Lower leg skin (tissue), 4 donors: ENCODE measurements around the gene LRBA. TPM values are rescaled to one million over a fixed set of nuclear protein-coding genes. Genes with fewer than 3 reads are reported as not detected.

Experiments
- DNase-seq, 2 donors: peaks; one replicate each; pipeline ENCODE4 v3.0.0-alpha.2; 2019; ENCODE audit warnings: low spot score in 2 of 2
- H3K4me3 ChIP-seq: fragments of 200-600 bp; sonication (generic); 2 replicates; pipeline ENCODE4 v1.5.1; 2017; ENCODE audit warnings: mild to moderate bottlenecking, low read depth; ENCODE audit not compliant: poor library complexity, severe bottlenecking
- POLR2A ChIP-seq, 2 donors: fragments of 450-650 bp; IDR thresholded peaks; one replicate each; pipeline ENCODE4 v1.6.1; 2016 to 2017; ENCODE audit warnings: antibody characterized with exemption in 2 of 2, mild to moderate bottlenecking in 1 of 2, moderate library complexity in 1 of 2
- whole genome bisulfite sequencing, 2 donors: methylation state at CpG; one replicate each; pipeline ENCODE4 v1.1.5; 2018; 5-methylcytosine and 5-hydroxymethylcytosine counted together
- intact Hi-C: fragments of 100-400 bp; cut with DNase I; formaldehyde crosslinking; loops from one replicate; pipeline ENCODE4 v1.15.0; 2023; ENCODE audit warnings: low total_unique reads
- total RNA-seq, 4 donors: library from RNA; depleted of rRNA; stranded (reverse); fragments of >200 nt; gene quantifications; one replicate each; pipeline ENCODE4 v1.1.0, GENCODE V29; 2016
- TF ChIP-seq, protein P1 (sequence below), 3 donors: fragments of 450-650 bp; IDR thresholded peaks; one replicate each; pipeline ENCODE4 v1.5.1; 2016; ENCODE audit warnings: antibody characterized with exemption in 3 of 3, mild to moderate bottlenecking in 3 of 3, moderate library complexity in 2 of 3

The LRBA gene
- total RNA-seq, 4 donors from 2014 or later: 71.9 to 86.8 (median 75.0) TPM

DNA sequence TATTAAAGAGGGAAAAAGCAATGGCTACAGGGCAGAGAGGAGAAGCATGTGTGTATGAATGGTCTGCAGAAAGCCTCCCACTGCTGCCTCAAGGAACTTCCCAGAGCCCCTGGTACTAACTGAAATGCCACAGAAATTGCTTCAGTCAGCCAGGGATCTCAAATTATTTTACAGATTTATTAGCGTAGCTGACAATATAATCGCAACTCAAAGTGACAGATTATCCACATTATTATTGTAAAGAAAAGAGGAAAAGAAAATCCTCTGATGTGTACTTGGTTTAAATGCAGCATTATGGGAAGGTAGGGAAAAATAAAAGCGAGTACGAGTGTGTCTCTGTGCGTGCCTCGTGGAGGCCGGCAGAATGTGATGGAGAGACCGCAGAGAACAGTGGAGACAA, 734.1 kb downstream of the LRBA start:
- no peak overlapping the region for H3K4me3 ChIP-seq
- intact Hi-C loops: no loop called here
- WGBS, 2 donors: 95 to 97% methylated on average over 8 of the region's 8 CpGs
- no peak for TF ChIP-seq POLR2A (IDR thresholded peaks at IDR 0.05)
- TF ChIP-seq, protein P1, sequence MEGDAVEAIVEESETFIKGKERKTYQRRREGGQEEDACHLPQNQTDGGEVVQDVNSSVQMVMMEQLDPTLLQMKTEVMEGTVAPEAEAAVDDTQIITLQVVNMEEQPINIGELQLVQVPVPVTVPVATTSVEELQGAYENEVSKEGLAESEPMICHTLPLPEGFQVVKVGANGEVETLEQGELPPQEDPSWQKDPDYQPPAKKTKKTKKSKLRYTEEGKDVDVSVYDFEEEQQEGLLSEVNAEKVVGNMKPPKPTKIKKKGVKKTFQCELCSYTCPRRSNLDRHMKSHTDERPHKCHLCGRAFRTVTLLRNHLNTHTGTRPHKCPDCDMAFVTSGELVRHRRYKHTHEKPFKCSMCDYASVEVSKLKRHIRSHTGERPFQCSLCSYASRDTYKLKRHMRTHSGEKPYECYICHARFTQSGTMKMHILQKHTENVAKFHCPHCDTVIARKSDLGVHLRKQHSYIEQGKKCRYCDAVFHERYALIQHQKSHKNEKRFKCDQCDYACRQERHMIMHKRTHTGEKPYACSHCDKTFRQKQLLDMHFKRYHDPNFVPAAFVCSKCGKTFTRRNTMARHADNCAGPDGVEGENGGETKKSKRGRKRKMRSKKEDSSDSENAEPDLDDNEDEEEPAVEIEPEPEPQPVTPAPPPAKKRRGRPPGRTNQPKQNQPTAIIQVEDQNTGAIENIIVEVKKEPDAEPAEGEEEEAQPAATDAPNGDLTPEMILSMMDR (IDR thresholded peaks at IDR 0.05): no peak
- DNase-seq: no peak

DNA sequence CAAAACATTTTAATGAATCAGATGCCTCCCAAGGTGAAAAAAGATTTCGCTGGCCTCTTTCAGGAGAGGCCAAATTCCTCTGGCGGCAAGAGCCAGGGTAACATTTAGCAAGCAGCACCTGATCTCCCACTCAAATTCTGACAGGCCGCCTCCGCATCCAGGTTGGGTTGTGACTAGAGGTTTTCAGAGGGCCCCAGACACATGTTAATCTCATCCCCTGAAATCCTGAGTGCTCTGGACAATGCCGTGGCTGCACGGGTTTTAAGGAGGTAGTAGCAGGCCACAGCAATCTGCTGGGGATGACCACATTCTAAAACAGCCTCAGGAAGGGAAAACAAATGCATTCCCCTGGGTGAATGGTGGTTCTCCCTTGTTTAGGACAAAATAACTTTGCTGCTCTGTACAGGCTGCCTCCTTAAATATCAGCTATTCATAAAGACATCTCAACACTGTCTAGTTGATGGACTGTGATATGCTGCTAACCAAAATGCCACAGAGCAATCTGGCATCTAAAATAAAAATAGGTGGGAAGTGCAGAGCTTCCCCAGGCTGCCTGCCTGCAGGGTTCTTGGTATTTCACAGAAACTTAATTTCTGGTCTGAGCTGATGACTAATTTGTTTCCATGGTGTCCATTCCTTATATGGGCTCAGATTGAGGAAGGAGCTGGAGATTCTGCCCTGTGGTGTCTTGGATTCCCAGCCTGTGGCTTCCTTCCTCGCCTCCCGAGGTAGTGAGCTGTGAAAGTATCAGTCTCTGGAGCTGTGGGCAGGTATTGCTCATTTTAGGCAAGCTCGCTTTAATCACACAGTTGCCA, 734.8 kb downstream of the LRBA start:
- 67 to 70% methylated on average over 9 of the region's 9 CpGs for WGBS, 2 donors
- no peak overlapping the region for H3K4me3 ChIP-seq
- TF ChIP-seq, protein P1 (IDR thresholded peaks at IDR 0.05): no peak
- TF ChIP-seq POLR2A (IDR thresholded peaks at IDR 0.05): no peak
- intact Hi-C loops: no loop called here
- DNase-seq: no peak

DNA sequence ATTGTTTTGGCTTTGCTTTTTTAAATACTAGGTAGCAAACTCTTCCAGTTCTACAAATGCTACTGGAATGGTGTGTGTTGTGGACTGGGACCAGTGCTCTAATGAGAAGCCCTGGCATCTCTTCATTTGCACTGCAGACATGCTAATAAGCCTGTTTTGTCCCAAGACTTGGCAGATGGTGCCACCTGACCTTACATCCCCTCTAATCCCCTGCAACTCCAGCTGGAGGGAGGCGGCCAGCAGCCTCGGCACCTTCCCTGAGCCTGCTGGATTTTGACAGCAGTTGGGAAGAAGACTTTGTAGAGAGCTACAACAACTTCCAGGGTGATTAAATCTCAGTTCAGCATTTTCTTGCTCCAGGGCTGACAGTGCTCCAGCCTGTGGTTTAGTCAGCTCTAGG, 736.9 kb downstream of the LRBA start:
- no peak for DNase-seq
- no peak overlapping the region for H3K4me3 ChIP-seq
- WGBS, 2 donors: 84 to 100% methylated on average over 2 of the region's 2 CpGs
- TF ChIP-seq POLR2A (IDR thresholded peaks at IDR 0.05): no peak
- TF ChIP-seq, protein P1 (IDR thresholded peaks at IDR 0.05): no peak
- intact Hi-C loops: no loop called here

DNA sequence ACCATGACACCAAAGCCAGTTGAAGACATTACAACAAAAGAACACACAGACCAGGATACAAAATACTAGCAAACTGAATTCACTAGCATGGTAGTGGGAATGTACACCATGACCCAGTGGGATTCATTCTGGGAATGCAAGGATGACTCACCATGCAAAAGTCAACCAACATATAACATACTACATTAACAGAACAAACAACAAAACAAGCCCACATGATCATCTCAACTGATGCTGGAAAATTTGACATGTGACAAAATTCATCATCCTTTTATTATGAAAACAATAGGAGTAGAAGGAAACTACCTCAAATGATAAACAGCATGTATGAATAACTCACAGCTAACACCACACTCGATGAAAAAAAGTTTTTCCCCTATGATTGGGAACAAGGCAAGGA, 746.6 kb downstream of the LRBA start:
- intact Hi-C loops: no loop called here
- 85% methylated on average over 1 of the region's 1 CpG for WGBS, 2 donors
- no peak for DNase-seq

DNA sequence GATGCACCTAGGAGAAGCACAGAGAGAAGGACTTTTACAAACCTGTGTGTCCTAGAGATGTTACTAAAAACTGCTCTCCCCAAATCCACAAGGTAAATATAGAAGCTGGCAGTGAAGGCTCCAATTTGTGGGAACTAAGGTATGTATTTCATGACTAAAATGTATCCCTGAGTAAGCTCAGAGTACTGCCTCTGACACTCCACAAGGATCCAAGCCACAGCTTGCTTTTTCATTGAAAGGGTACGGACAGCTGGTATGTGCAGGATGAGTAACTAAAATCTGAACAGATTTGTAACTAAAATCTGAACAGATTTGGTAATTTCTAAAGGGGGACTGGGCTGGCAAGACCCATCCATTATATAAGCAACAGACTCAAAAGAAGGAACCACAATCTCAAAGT, 749.3 kb downstream of the LRBA start:
- intact Hi-C loops: no loop called here
- TF ChIP-seq, protein P1 (IDR thresholded peaks at IDR 0.05): no peak
- TF ChIP-seq POLR2A (IDR thresholded peaks at IDR 0.05): no peak
- WGBS, 2 donors: 96 to 97% methylated on average over 1 of the region's 1 CpG
- no peak for DNase-seq
- H3K4me3 ChIP-seq: no peak overlapping the region

More for the DNA sequence above, 746.6 kb downstream of the LRBA start:
- H3K4me3 ChIP-seq: no peak overlapping the region
- no peak for TF ChIP-seq POLR2A (IDR thresholded peaks at IDR 0.05)
- TF ChIP-seq, protein P1 (IDR thresholded peaks at IDR 0.05): no peak
